ENCODE measurements around the gene OR52E2.

The OR52E2 gene

DNA sequence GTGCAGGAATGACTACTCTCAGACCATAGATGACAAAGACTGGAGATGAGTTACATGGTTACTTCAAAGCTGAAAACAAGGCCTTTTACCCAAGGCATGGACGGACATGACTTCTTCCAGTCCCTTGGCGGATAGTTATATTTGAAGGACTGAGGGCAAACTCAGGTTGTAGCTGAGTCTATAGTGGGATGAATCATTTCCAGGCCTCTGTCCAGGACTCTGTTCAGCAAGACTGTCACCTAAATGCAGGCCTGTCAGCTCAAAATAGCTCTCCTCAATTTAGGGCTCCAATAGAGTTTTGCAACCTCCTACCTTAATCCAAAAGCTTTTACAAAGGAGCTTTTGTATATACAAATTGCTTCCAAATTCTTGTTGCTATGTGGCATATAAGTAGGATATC is 37.4 kb downstream of the OR52E2 start:
- TF ChIP-seq, protein P1, sequence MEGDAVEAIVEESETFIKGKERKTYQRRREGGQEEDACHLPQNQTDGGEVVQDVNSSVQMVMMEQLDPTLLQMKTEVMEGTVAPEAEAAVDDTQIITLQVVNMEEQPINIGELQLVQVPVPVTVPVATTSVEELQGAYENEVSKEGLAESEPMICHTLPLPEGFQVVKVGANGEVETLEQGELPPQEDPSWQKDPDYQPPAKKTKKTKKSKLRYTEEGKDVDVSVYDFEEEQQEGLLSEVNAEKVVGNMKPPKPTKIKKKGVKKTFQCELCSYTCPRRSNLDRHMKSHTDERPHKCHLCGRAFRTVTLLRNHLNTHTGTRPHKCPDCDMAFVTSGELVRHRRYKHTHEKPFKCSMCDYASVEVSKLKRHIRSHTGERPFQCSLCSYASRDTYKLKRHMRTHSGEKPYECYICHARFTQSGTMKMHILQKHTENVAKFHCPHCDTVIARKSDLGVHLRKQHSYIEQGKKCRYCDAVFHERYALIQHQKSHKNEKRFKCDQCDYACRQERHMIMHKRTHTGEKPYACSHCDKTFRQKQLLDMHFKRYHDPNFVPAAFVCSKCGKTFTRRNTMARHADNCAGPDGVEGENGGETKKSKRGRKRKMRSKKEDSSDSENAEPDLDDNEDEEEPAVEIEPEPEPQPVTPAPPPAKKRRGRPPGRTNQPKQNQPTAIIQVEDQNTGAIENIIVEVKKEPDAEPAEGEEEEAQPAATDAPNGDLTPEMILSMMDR (conservative IDR thresholded peaks at IDR 0.05; ENCODE audit: low read depth, low read length) = no peak
- H3K4me3 ChIP-seq (ENCODE audit: low read length) = no peak overlapping the region
- DNase-seq (ENCODE audit: low read depth) = no peak

DNA sequence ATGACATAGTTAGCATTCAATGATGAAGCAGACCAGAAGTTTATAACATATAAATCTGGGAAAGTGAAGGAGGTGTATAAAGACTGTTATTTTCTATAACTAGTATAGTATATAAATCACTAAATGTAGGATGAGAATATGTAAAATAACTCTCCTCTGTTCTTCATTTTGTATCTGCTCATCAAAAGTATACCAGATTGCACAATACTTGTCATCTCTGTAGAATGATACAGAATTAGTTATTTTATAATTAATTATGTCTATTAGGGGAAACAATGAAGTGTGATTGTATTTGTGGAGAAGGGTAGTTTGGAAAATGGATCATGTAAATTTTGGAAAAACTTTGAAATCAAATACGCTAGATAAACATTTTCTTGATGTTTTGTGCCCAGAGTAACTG is 46.4 kb downstream of the OR52E2 start:
- TF ChIP-seq, protein P1 (conservative IDR thresholded peaks at IDR 0.05; ENCODE audit: low read depth, low read length) = no peak
- no peak overlapping the region for H3K4me3 ChIP-seq (ENCODE audit: low read length)
- no peak for DNase-seq (ENCODE audit: low read depth)

DNA sequence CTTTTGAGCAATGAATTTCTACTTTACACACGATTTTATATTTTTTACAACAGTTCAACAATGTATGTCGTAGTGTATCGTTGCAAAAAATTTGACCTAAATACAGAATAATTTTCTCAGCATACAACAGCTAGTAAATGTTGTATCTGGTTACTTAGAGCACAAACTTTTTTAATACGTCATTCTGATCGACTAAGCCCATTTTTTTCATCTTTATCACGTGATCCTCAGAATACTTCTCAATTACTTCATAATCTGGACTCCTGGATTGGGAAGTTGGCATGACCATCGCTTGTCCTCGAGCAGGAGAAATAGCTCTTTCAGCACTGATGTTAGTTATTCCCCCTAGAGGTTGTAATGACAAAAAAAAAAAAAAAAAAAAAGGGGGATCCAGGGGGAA is 48.2 kb downstream of the OR52E2 start:
- TF ChIP-seq, protein P1 (conservative IDR thresholded peaks at IDR 0.05; ENCODE audit: low read depth, low read length) = no peak
- H3K4me3 ChIP-seq (ENCODE audit: low read length) = no peak overlapping the region
- DNase-seq (ENCODE audit: low read depth) = no peak
